ENCODE data around the gene MAD2L1BP. TPM values are rescaled to one million over a fixed set of nuclear protein-coding genes. Genes with fewer than 3 reads are reported as not detected.

Gene MAD2L1BP
- total and polyA plus RNA-seq, 2 of the 13 experiments (the other 11 are each of a cell fraction or from before 2014, with no cell fraction given) = 54.2 to 55.5 TPM

GRCh38 chr6:43669050-43669921, 33.6 kb downstream of the MAD2L1BP start (continued):
- TF ChIP-seq TFDP2 (CRISPR knock-in tag; IDR thresholded peaks at IDR 0.05) (no peak), GPN1 (CRISPR knock-in tag; IDR thresholded peaks at IDR 0.05; ENCODE audit: borderline replicate concordance) (no peak), ONECUT2 (CRISPR knock-in tag; IDR thresholded peaks at IDR 0.05) (no peak), MEIS1 (CRISPR knock-in tag; IDR thresholded peaks at IDR 0.05; ENCODE audit: borderline replicate concordance) (peak; percentile 52; the same call in 1 of the 2 replicates), GTF3A (CRISPR knock-in tag; conservative IDR thresholded peaks at IDR 0.05) (0 out of 2 replicates have a peak, but pooled peaks have one; percentile 2), ZNF709 (CRISPR knock-in tag; IDR thresholded peaks at IDR 0.05) (no peak), MED8 (CRISPR knock-in tag; IDR thresholded peaks at IDR 0.05; ENCODE audit: insufficient replicate concordance) (no peak), E2F1 (CRISPR knock-in tag; IDR thresholded peaks at IDR 0.05) (no peak), ZFP82 (CRISPR knock-in tag; IDR thresholded peaks at IDR 0.05; ENCODE audit: borderline replicate concordance) (peak; percentile 55; the same call in 1 of the 2 replicates), KDM3A (CRISPR knock-in tag; IDR thresholded peaks at IDR 0.05; ENCODE audit: low read depth) (no peak), NONO (IDR thresholded peaks at IDR 0.05) (no peak), NONO (CRISPR knock-in tag; conservative IDR thresholded peaks at IDR 0.05) (0 out of 2 replicates have a peak, but pooled peaks have one; percentile 46), ZFP37 (CRISPR knock-in tag; IDR thresholded peaks at IDR 0.05; ENCODE audit: borderline replicate concordance) (no peak), ZNF670 (CRISPR knock-in tag; IDR thresholded peaks at IDR 0.05; ENCODE audit: borderline replicate concordance) (0 out of 2 replicates have a peak, but pooled peaks have one; percentile 55), ZNF691 (CRISPR knock-in tag; IDR thresholded peaks at IDR 0.05; ENCODE audit: borderline replicate concordance, low read depth) (no peak), ZNF343 (CRISPR knock-in tag; IDR thresholded peaks at IDR 0.05) (no peak), POLR2AphosphoS2 (IDR thresholded peaks at IDR 0.05; ENCODE audit: low read depth, low read length) (no peak), ARNT (IDR thresholded peaks at IDR 0.05) (no peak), ZNF710 (CRISPR knock-in tag; IDR thresholded peaks at IDR 0.05; ENCODE audit: borderline replicate concordance) (no peak), ZNF781 (CRISPR knock-in tag; IDR thresholded peaks at IDR 0.05; ENCODE audit: borderline replicate concordance, not compliant biosample characterization) (no peak), ZBTB7A (CRISPR knock-in tag; IDR thresholded peaks at IDR 0.05) (no peak), ETV6 (CRISPR knock-in tag; conservative IDR thresholded peaks at IDR 0.05) (no peak), ZNF34 (CRISPR knock-in tag; IDR thresholded peaks at IDR 0.05; ENCODE audit: borderline replicate concordance) (no peak)
